ENCODE results near the gene TMCC1. TPM values are rescaled to one million over a fixed set of nuclear protein-coding genes. Genes with fewer than 3 reads are reported as not detected.
A peak's percentile ranks its signal among the peaks of the same experiment; 100 is the strongest.

The TMCC1 gene
- total RNA-seq, 1 donor from 2014 or later, result 16.7 TPM

- DNase-seq (ENCODE audit: extremely low spot score in 2 of 2), result no peak
- no peak overlapping the region for H3K4me3 ChIP-seq
- TF ChIP-seq POLR2AphosphoS5 (IDR thresholded peaks at IDR 0.05; ENCODE audit: insufficient read depth in 1 of 2, low read depth in 1 of 2), result no peak
- TF ChIP-seq, protein P1, sequence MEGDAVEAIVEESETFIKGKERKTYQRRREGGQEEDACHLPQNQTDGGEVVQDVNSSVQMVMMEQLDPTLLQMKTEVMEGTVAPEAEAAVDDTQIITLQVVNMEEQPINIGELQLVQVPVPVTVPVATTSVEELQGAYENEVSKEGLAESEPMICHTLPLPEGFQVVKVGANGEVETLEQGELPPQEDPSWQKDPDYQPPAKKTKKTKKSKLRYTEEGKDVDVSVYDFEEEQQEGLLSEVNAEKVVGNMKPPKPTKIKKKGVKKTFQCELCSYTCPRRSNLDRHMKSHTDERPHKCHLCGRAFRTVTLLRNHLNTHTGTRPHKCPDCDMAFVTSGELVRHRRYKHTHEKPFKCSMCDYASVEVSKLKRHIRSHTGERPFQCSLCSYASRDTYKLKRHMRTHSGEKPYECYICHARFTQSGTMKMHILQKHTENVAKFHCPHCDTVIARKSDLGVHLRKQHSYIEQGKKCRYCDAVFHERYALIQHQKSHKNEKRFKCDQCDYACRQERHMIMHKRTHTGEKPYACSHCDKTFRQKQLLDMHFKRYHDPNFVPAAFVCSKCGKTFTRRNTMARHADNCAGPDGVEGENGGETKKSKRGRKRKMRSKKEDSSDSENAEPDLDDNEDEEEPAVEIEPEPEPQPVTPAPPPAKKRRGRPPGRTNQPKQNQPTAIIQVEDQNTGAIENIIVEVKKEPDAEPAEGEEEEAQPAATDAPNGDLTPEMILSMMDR (IDR thresholded peaks at IDR 0.05), result no peak
- no peak for TF ChIP-seq POLR2A (IDR thresholded peaks at IDR 0.05)
- H3K9me3 ChIP-seq, result no peaks in the 10 kb centered on the region
- H3K4me1 ChIP-seq, result no peaks in the 10 kb centered on the region
- no peaks in the 10 kb centered on the region for H3K36me3 ChIP-seq
- intact Hi-C loops (cut with DNase I), result loop anchor here (10.0 kb wide), 2 partner anchors 197 to 337 kb away; no protein-coding TSS in a partner anchor
- no peaks in the 10 kb centered on the region for H3K27me3 ChIP-seq
- H3K27ac ChIP-seq, result no peak overlapping the region
Observed at GRCh38 chr3:129822241-129822640, 71.3 kb downstream of the TMCC1 start.

GRCh38 chr3:129820587-129820986 lies 72.9 kb downstream of the TMCC1 start:
- DNase-seq (ENCODE audit: extremely low spot score in 2 of 2), result no peak
- no peak overlapping the region for H3K4me3 ChIP-seq
- intact Hi-C loops (cut with DNase I), result loop anchor here (10.0 kb wide), 2 partner anchors 196 to 336 kb away; no protein-coding TSS in a partner anchor
- peak overlapping the region; percentile 7 for H3K27ac ChIP-seq
- H3K4me1 ChIP-seq, result no peaks in the 10 kb centered on the region
- no peaks in the 10 kb centered on the region for H3K27me3 ChIP-seq
- H3K9me3 ChIP-seq, result no peaks in the 10 kb centered on the region
- TF ChIP-seq POLR2AphosphoS5 (IDR thresholded peaks at IDR 0.05; ENCODE audit: insufficient read depth in 1 of 2, low read depth in 1 of 2), result no peak
- TF ChIP-seq POLR2A (IDR thresholded peaks at IDR 0.05), result no peak
- TF ChIP-seq, protein P1 (IDR thresholded peaks at IDR 0.05), result no peak
- H3K36me3 ChIP-seq, result no peaks in the 10 kb centered on the region

- Histone ChIP-seq H3K9me3 (no peaks in the 10 kb centered on the region), H3K4me3 (no peak overlapping the region), H3K36me3 (peaks cover 0 to 4% of the 10 kb centered on the region in 2 donors), H3K4me1 (no peaks in the 10 kb centered on the region), H3K27ac (no peak overlapping the region), H3K27me3 (no peaks in the 10 kb centered on the region)
- intact Hi-C loops (cut with DNase I), result no loop called here
- DNase-seq (ENCODE audit: extremely low spot score in 2 of 2), result no peak
- no peak for TF ChIP-seq POLR2AphosphoS5 (IDR thresholded peaks at IDR 0.05; ENCODE audit: insufficient read depth in 1 of 2, low read depth in 1 of 2)
- TF ChIP-seq, protein P1 (IDR thresholded peaks at IDR 0.05), result no peak
- TF ChIP-seq POLR2A (IDR thresholded peaks at IDR 0.05), result no peak
Observed at GRCh38 chr3:129812589-129812988, 80.9 kb downstream of the TMCC1 start.

- intact Hi-C loops (cut with DNase I), result no loop called here
Observed at GRCh38 chr3:129809297-129809696, 84.2 kb downstream of the TMCC1 start.

DNA sequence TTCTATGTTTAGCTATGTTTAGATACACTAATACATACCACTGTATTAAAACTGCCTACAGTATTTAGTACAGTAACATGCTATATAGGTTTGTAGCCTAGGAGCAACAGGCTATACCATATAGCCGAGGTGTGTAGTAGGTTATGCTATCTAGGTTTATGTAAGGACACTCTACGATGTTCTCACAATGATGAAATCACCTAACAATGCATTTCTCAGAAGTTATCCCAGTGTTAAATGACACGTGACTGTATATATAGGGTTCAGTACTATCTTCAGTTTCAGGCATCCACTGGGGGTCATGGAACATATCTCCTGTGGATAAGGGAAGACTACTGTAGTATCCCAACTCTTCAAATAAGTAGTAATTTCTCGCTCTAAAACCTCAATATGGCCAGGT lies 97.4 kb downstream of the TMCC1 start:
- H3K4me3 ChIP-seq, result no peak overlapping the region
- intact Hi-C loops (cut with DNase I), result no loop called here
- no peaks in the 10 kb centered on the region for H3K27me3 ChIP-seq
- H3K9me3 ChIP-seq, result no peaks in the 10 kb centered on the region
- H3K27ac ChIP-seq, result no peak overlapping the region
- DNase-seq (ENCODE audit: extremely low spot score in 2 of 2), result no peak
- no peak for TF ChIP-seq POLR2AphosphoS5 (IDR thresholded peaks at IDR 0.05; ENCODE audit: insufficient read depth in 1 of 2, low read depth in 1 of 2)
- TF ChIP-seq POLR2A (IDR thresholded peaks at IDR 0.05), result no peak
- TF ChIP-seq, protein P1 (IDR thresholded peaks at IDR 0.05), result no peak
- no peaks in the 10 kb centered on the region for H3K36me3 ChIP-seq
- H3K4me1 ChIP-seq, result peaks cover 24% of the 10 kb centered on the region

More at GRCh38 chr3:129809297-129809696, 84.2 kb downstream of the TMCC1 start:
- DNase-seq (ENCODE audit: extremely low spot score in 2 of 2), result no peak
- Histone ChIP-seq H3K4me3 (no peak overlapping the region), H3K9me3 (no peaks in the 10 kb centered on the region), H3K4me1 (no peaks in the 10 kb centered on the region), H3K27ac (no peak overlapping the region), H3K36me3 (peaks cover 0 to 4% of the 10 kb centered on the region in 2 donors), H3K27me3 (no peaks in the 10 kb centered on the region)
- TF ChIP-seq, protein P1 (IDR thresholded peaks at IDR 0.05), result no peak
- no peak for TF ChIP-seq POLR2A (IDR thresholded peaks at IDR 0.05)
- TF ChIP-seq POLR2AphosphoS5 (IDR thresholded peaks at IDR 0.05; ENCODE audit: insufficient read depth in 1 of 2, low read depth in 1 of 2), result no peak
